IPS-20b (cell line): ENCODE measurements around the gene OTOP2.
A peak's percentile ranks its signal among the peaks of the same experiment; 100 is the strongest.

ENCODE experiments used
- H3K27ac ChIP-seq: one replicate; pipeline ENCODE4 v1.5.1; 2013; ENCODE audit warnings: low read length
- H3K27me3 ChIP-seq: 2 replicates; pipeline ENCODE4 v1.6.1; 2013; ENCODE audit warnings: mild to moderate bottlenecking, low read length, inconsistent platforms; ENCODE audit not compliant: insufficient read depth
- H3K36me3 ChIP-seq: 2 replicates; pipeline ENCODE4 v1.6.1; 2013; ENCODE audit warnings: low read depth, mild to moderate bottlenecking, inconsistent platforms, low read length, moderate library complexity; ENCODE audit not compliant: insufficient read depth
- H3K4me1 ChIP-seq: 2 replicates; pipeline ENCODE4 v1.6.1; 2013; ENCODE audit warnings: mild to moderate bottlenecking, control low read depth, inconsistent platforms, low read length, moderate library complexity; ENCODE audit not compliant: insufficient read depth
- H3K4me3 ChIP-seq: 2 replicates; pipeline ENCODE4 v1.5.1; 2013; ENCODE audit warnings: mild to moderate bottlenecking, low read length, inconsistent platforms
- H3K9ac ChIP-seq: 2 replicates; pipeline ENCODE4 v1.6.1; 2013; ENCODE audit warnings: low read depth, mild to moderate bottlenecking, inconsistent platforms, low read length, moderate library complexity
- H3K9me3 ChIP-seq: 2 replicates; pipeline ENCODE4 v1.6.1; 2013; ENCODE audit warnings: mild to moderate bottlenecking, low read depth, low read length, inconsistent platforms; ENCODE audit not compliant: insufficient read depth

OTOP2 gene, protein sequence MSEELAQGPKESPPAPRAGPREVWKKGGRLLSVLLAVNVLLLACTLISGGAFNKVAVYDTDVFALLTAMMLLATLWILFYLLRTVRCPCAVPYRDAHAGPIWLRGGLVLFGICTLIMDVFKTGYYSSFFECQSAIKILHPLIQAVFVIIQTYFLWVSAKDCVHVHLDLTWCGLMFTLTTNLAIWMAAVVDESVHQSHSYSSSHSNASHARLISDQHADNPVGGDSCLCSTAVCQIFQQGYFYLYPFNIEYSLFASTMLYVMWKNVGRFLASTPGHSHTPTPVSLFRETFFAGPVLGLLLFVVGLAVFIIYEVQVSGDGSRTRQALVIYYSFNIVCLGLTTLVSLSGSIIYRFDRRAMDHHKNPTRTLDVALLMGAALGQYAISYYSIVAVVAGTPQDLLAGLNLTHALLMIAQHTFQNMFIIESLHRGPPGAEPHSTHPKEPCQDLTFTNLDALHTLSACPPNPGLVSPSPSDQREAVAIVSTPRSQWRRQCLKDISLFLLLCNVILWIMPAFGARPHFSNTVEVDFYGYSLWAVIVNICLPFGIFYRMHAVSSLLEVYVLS

GRCh38 chr17:74924250-74924948, at the start of gene OTOP2:
Gene OTOP2, plus strand, starts transcription at chr17:74924273. Its CDS starts 360 bp downstream, at chr17:74924633.
- no peak within 1 kb of the TSS for H3K27ac ChIP-seq
- peaks cover 3% of the 10 kb centered on the region; the same call in 1 of the 2 replicates for H3K4me1 ChIP-seq
- H3K4me3 ChIP-seq, result peak within 1 kb of the TSS; percentile 55; the same call in 1 of the 2 replicates
- no peaks in the 10 kb centered on the region; the same call in 1 of the 2 replicates for H3K9me3 ChIP-seq
- H3K36me3 ChIP-seq, result no peaks in the 10 kb centered on the region
- H3K9ac ChIP-seq, result no peak within 1 kb of the TSS
- H3K27me3 ChIP-seq, result peaks cover 94% of the 10 kb centered on the region

- H3K27me3 ChIP-seq, result no peaks in the 10 kb centered on the region; the same call in 1 of the 2 replicates
- peaks cover 4% of the 10 kb centered on the region; the same call in 1 of the 2 replicates for H3K4me1 ChIP-seq
- H3K9me3 ChIP-seq, result no peaks in the 10 kb centered on the region
- peak overlapping the region; percentile 93; the same call in 1 of the 2 replicates for H3K9ac ChIP-seq
- H3K4me3 ChIP-seq, result no peak overlapping the region
- H3K36me3 ChIP-seq, result 0 out of 2 replicates have a peak, but pooled peaks cover 3% of the 10 kb centered on the region
- no peak overlapping the region for H3K27ac ChIP-seq
Observed at GRCh38 chr17:74874615-74875037, 49.4 kb upstream of the OTOP2 start.

DNA sequence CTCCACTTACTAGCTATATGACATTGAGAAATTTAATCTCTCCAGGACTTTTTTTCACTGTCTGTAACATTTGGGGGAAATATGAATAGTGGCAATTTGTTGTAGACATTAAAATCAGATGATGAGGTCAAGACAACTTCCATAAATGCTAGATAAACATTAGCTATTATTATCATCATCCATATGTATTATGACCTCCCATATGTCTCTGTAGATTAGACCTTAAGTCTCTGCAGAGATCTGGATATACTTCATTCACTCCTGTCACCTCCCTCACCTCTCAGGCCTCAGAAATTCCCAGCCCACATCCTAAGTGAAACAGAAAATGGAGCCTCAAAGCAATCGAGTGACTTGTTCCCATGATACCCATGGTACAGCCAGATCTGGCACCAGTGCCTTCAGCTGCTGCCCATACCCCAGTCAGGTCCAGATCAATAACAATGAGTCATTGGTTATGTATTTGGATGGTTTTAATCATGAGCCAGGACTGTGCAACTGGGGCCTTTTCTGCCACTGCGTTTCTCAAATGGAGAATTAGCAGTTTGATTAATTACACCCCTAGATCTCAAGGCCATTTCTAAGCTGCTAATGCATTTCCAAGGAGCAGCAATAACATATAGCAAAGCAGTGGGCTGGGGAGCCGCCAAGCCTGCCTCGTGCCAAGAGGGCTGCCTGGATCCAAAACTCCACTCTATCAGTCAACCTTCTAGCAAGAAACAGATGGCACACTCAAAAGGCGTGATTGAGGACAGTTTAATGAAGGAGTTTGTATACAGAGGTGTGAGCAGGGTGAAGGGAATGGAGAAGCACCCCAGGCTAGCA, 48.7 kb upstream of the OTOP2 start:
- H3K27ac ChIP-seq, result no peak overlapping the region

GRCh38 chr17:74875977-74876593, 48.0 kb upstream of the OTOP2 start:
- H3K9me3 ChIP-seq, result no peaks in the 10 kb centered on the region
- H3K27ac ChIP-seq, result no peak overlapping the region
- no peak overlapping the region for H3K4me3 ChIP-seq
- no peak overlapping the region for H3K9ac ChIP-seq
- H3K36me3 ChIP-seq, result no peaks in the 10 kb centered on the region
- H3K4me1 ChIP-seq, result peaks cover 4% of the 10 kb centered on the region; the same call in 1 of the 2 replicates
- no peaks in the 10 kb centered on the region; the same call in 1 of the 2 replicates for H3K27me3 ChIP-seq

More for the DNA sequence above, 48.7 kb upstream of the OTOP2 start:
- no peaks in the 10 kb centered on the region for H3K9me3 ChIP-seq
- no peaks in the 10 kb centered on the region for H3K36me3 ChIP-seq
- no peaks in the 10 kb centered on the region; the same call in 1 of the 2 replicates for H3K27me3 ChIP-seq
- H3K4me3 ChIP-seq, result no peak overlapping the region
- no peak overlapping the region for H3K9ac ChIP-seq
- peaks cover 4% of the 10 kb centered on the region; the same call in 1 of the 2 replicates for H3K4me1 ChIP-seq

- H3K27me3 ChIP-seq, result no peaks in the 10 kb centered on the region
- no peak overlapping the region; the same call in 1 of the 2 replicates for H3K9ac ChIP-seq
- no peak overlapping the region for H3K4me3 ChIP-seq
Observed at GRCh38 chr17:74877592-74878548, 46.2 kb upstream of the OTOP2 start.

DNA sequence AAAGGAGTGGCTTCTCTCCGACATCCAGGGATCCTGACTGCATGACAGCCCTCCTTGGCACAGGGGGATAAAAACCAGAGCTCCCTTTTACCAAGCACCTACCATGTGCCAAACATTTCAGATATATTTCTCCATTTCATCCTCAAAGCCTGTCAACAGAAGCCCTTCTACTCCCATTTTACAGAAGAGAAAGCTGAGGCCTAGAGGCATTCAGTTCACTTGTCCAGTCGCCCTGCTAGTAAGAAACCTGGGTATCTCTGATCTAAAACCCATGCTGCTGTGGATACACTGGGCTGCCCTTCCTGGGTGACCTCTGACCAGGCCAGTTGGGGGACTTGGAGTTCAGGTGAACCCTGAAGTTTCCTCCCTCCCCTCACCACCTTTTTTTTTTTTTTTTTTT, 45.4 kb upstream of the OTOP2 start:
- Histone ChIP-seq H3K36me3 (no peaks in the 10 kb centered on the region), H3K9me3 (no peaks in the 10 kb centered on the region), H3K27ac (no peak overlapping the region), H3K9ac (no peak overlapping the region), H3K4me3 (no peak overlapping the region), H3K27me3 (no peaks in the 10 kb centered on the region), H3K4me1 (peaks cover 4% of the 10 kb centered on the region; the same call in 1 of the 2 replicates)

More at GRCh38 chr17:74877592-74878548, 46.2 kb upstream of the OTOP2 start:
- Histone ChIP-seq H3K27ac (no peak overlapping the region), H3K36me3 (no peaks in the 10 kb centered on the region), H3K4me1 (peaks cover 4% of the 10 kb centered on the region; the same call in 1 of the 2 replicates), H3K9me3 (no peaks in the 10 kb centered on the region)

DNA sequence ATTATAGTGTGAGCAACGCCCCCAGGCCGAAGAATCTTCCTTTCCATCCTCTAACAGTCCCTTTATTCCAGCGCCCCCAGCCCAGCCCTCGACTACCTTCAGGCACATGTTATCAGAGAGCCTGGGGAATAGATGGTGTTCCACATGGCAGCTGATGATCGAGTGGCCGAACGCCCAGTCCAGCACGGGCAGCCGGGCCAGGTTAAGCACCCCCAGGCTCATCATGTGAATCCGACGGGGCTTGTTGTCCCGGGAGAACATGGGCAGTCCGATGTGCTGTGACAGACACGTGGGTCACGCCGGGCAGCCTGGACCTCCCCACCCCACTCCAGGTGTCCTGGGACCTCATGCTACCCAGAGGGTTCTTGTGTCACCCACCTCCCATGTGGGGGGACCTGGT, 44.8 kb upstream of the OTOP2 start:
- Histone ChIP-seq H3K4me1 (no peaks in the 10 kb centered on the region), H3K4me3 (no peak overlapping the region), H3K36me3 (no peaks in the 10 kb centered on the region), H3K9ac (no peak overlapping the region), H3K27ac (no peak overlapping the region), H3K9me3 (no peaks in the 10 kb centered on the region), H3K27me3 (no peaks in the 10 kb centered on the region)

- Histone ChIP-seq H3K9ac (no peak overlapping the region), H3K36me3 (no peaks in the 10 kb centered on the region), H3K9me3 (no peaks in the 10 kb centered on the region), H3K4me1 (no peaks in the 10 kb centered on the region), H3K27ac (no peak overlapping the region), H3K27me3 (no peaks in the 10 kb centered on the region), H3K4me3 (no peak overlapping the region)
Observed at GRCh38 chr17:74881073-74881472, 43.0 kb upstream of the OTOP2 start.

DNA sequence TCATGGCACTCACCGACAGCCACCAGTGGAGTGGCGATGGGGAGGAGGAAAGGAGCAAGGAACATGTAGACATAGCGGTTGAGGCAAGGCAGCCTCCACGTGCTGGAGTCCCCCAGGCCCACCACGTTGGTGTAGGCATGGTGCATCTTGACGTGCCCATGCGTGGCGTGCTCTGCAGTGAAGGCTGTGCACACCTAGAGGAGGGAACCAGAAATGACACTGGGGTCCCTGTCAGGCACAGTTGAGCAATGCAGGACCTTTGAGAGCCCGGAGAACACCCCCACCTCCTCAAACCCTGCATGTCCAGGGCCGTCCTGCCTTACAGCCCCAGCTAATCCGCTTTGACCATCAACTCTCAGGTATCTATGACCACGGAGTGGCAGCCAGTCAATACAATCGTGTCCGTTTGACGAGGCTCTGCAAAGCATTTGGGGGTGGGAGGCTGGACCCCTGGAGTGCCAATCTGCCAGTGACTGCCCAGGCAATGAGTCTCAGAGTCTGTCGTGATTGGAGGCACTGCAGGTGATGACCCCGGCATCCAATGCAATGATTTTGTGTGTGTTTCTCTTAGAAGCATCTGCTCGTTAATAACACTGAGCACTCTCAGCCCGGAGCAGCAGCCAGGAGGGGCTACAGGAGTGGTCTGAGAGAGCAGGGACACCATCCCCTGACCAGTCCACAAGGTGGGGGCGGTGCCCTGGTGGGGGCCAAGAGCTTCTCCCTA, 41.4 kb upstream of the OTOP2 start:
- H3K27ac ChIP-seq, result no peak overlapping the region
- H3K9me3 ChIP-seq, result no peaks in the 10 kb centered on the region
- H3K4me3 ChIP-seq, result no peak overlapping the region
- H3K27me3 ChIP-seq, result no peaks in the 10 kb centered on the region
- H3K4me1 ChIP-seq, result no peaks in the 10 kb centered on the region
- H3K36me3 ChIP-seq, result no peaks in the 10 kb centered on the region
- no peak overlapping the region for H3K9ac ChIP-seq
